ENCODE data around the gene MAPK1. TPM values are rescaled to one million over a fixed set of nuclear protein-coding genes. Genes with fewer than 3 reads are reported as not detected.
"Not testable (repeated sequence)": the region's sequence is repeated elsewhere in the genome, so short reads cannot be mapped to it uniquely, and the experiment has no call there.

MAPK1 gene
- total RNA-seq, 1 donor from 2014 or later: 101 TPM

GRCh38 chr22:21848057-21848456, 19.4 kb downstream of the MAPK1 start:
- H3K9me3 Mint-ChIP-seq; H3K4me3 Mint-ChIP-seq; intact Hi-C loops (cut with micrococcal nuclease); H3K27me3 Mint-ChIP-seq; DNase-seq; H3K27ac Mint-ChIP-seq: not testable (repeated sequence)
- Mint-ChIP-seq H3K36me3 (ENCODE audit: low read depth) (peaks cover 15% of the 10 kb centered on the region), H3K4me1 (peaks cover 14% of the 10 kb centered on the region)

GRCh38 chr22:21845558-21846453, 21.6 kb downstream of the MAPK1 start:
- no peak overlapping the region for H3K27ac Mint-ChIP-seq
- no peak for DNase-seq
- H3K36me3 Mint-ChIP-seq (ENCODE audit: low read depth): peaks cover 4% of the 10 kb centered on the region
- intact Hi-C loops (cut with micrococcal nuclease): no loop called here
- H3K4me1 Mint-ChIP-seq: peaks cover 14% of the 10 kb centered on the region
- no peaks in the 10 kb centered on the region for H3K27me3 Mint-ChIP-seq
- H3K9me3 Mint-ChIP-seq: no peaks in the 10 kb centered on the region
- no peak overlapping the region for H3K4me3 Mint-ChIP-seq

GRCh38 chr22:21842946-21843345, 24.5 kb downstream of the MAPK1 start:
- Mint-ChIP-seq H3K9me3 (no peaks in the 10 kb centered on the region), H3K4me3 (no peak overlapping the region), H3K4me1 (peaks cover 10% of the 10 kb centered on the region), H3K36me3 (ENCODE audit: low read depth) (peaks cover 4% of the 10 kb centered on the region), H3K27me3 (no peaks in the 10 kb centered on the region), H3K27ac (no peak overlapping the region)
- DNase-seq: no peak
- intact Hi-C loops (cut with micrococcal nuclease): no loop called here

GRCh38 chr22:21841422-21841821, 26.0 kb downstream of the MAPK1 start:
- H3K4me3 Mint-ChIP-seq: no peak overlapping the region
- no peak for DNase-seq
- H3K27ac Mint-ChIP-seq: no peak overlapping the region
- H3K9me3 Mint-ChIP-seq: no peaks in the 10 kb centered on the region
- intact Hi-C loops (cut with micrococcal nuclease): no loop called here
- H3K4me1 Mint-ChIP-seq: peaks cover 17% of the 10 kb centered on the region
- H3K36me3 Mint-ChIP-seq (ENCODE audit: low read depth): peaks cover 4% of the 10 kb centered on the region
- no peaks in the 10 kb centered on the region for H3K27me3 Mint-ChIP-seq

GRCh38 chr22:21840236-21840823, 27.1 kb downstream of the MAPK1 start:
- peaks cover 4% of the 10 kb centered on the region for H3K36me3 Mint-ChIP-seq (ENCODE audit: low read depth)
- no peaks in the 10 kb centered on the region for H3K9me3 Mint-ChIP-seq
- no peak for DNase-seq
- peaks cover 17% of the 10 kb centered on the region for H3K4me1 Mint-ChIP-seq
- no peak overlapping the region for H3K4me3 Mint-ChIP-seq
- intact Hi-C loops (cut with micrococcal nuclease): no loop called here
- H3K27ac Mint-ChIP-seq: no peak overlapping the region
- no peaks in the 10 kb centered on the region for H3K27me3 Mint-ChIP-seq

GRCh38 chr22:21839765-21840140, 27.7 kb downstream of the MAPK1 start:
- no peak overlapping the region for H3K27ac Mint-ChIP-seq
- no peaks in the 10 kb centered on the region for H3K9me3 Mint-ChIP-seq
- peaks cover 4% of the 10 kb centered on the region for H3K36me3 Mint-ChIP-seq (ENCODE audit: low read depth)
- peaks cover 17% of the 10 kb centered on the region for H3K4me1 Mint-ChIP-seq
- intact Hi-C loops (cut with micrococcal nuclease): no loop called here
- no peak for DNase-seq
- no peak overlapping the region for H3K4me3 Mint-ChIP-seq
- H3K27me3 Mint-ChIP-seq: no peaks in the 10 kb centered on the region

GRCh38 chr22:21839104-21839764, 28.2 kb downstream of the MAPK1 start:
- H3K36me3 Mint-ChIP-seq (ENCODE audit: low read depth); H3K4me3 Mint-ChIP-seq; DNase-seq; intact Hi-C loops (cut with micrococcal nuclease); H3K9me3 Mint-ChIP-seq; H3K27ac Mint-ChIP-seq; H3K27me3 Mint-ChIP-seq: not testable (repeated sequence)
- H3K4me1 Mint-ChIP-seq: peaks cover 17% of the 10 kb centered on the region

- Mint-ChIP-seq H3K4me3 (no peak overlapping the region), H3K27ac (peak overlapping the region; percentile 6), H3K9me3 (no peaks in the 10 kb centered on the region), H3K36me3 (ENCODE audit: low read depth) (peaks cover 2% of the 10 kb centered on the region), H3K27me3 (no peaks in the 10 kb centered on the region), H3K4me1 (peaks cover 22% of the 10 kb centered on the region)
- DNase-seq: no peak
- intact Hi-C loops (cut with micrococcal nuclease): no loop called here
Observed at GRCh38 chr22:21837248-21837979, 30.0 kb downstream of the MAPK1 start.

GRCh38 chr22:21836486-21836885, 31.0 kb downstream of the MAPK1 start:
- peaks cover 22% of the 10 kb centered on the region for H3K4me1 Mint-ChIP-seq
- H3K27ac Mint-ChIP-seq; H3K27me3 Mint-ChIP-seq; H3K9me3 Mint-ChIP-seq; DNase-seq; intact Hi-C loops (cut with micrococcal nuclease); H3K36me3 Mint-ChIP-seq (ENCODE audit: low read depth); H3K4me3 Mint-ChIP-seq: not testable (repeated sequence)

GRCh38 chr22:21835378-21835777, 32.1 kb downstream of the MAPK1 start:
- H3K27ac Mint-ChIP-seq: no peak overlapping the region
- H3K9me3 Mint-ChIP-seq: no peaks in the 10 kb centered on the region
- peaks cover 22% of the 10 kb centered on the region for H3K4me1 Mint-ChIP-seq
- peaks cover 4% of the 10 kb centered on the region for H3K36me3 Mint-ChIP-seq (ENCODE audit: low read depth)
- H3K4me3 Mint-ChIP-seq: no peak overlapping the region
- no peak for DNase-seq
- no peaks in the 10 kb centered on the region for H3K27me3 Mint-ChIP-seq
- intact Hi-C loops (cut with micrococcal nuclease): no loop called here

GRCh38 chr22:21834869-21835268, 32.6 kb downstream of the MAPK1 start:
- Mint-ChIP-seq H3K9me3 (no peaks in the 10 kb centered on the region), H3K4me1 (peaks cover 22% of the 10 kb centered on the region), H3K27ac (no peak overlapping the region), H3K4me3 (no peak overlapping the region), H3K36me3 (ENCODE audit: low read depth) (peaks cover 4% of the 10 kb centered on the region), H3K27me3 (no peaks in the 10 kb centered on the region)
- intact Hi-C loops (cut with micrococcal nuclease): no loop called here
- no peak for DNase-seq

GRCh38 chr22:21832291-21833290, 34.9 kb downstream of the MAPK1 start:
- Mint-ChIP-seq H3K4me3 (no peak overlapping the region), H3K4me1 (peaks cover 28% of the 10 kb centered on the region)
- intact Hi-C loops (cut with micrococcal nuclease): no loop called here

GRCh38 chr22:21829523-21829922, 37.9 kb downstream of the MAPK1 start:
- Mint-ChIP-seq H3K4me3 (no peak overlapping the region), H3K9me3 (no peaks in the 10 kb centered on the region), H3K27me3 (no peaks in the 10 kb centered on the region), H3K27ac (no peak overlapping the region), H3K36me3 (ENCODE audit: low read depth) (peaks cover 2% of the 10 kb centered on the region), H3K4me1 (peaks cover 25% of the 10 kb centered on the region)
- no peak for DNase-seq
- intact Hi-C loops (cut with micrococcal nuclease): no loop called here

More at GRCh38 chr22:21832291-21833290, 34.9 kb downstream of the MAPK1 start:
- H3K36me3 Mint-ChIP-seq (ENCODE audit: low read depth): peaks cover 2% of the 10 kb centered on the region
- H3K27me3 Mint-ChIP-seq: no peaks in the 10 kb centered on the region
- DNase-seq: no peak
- H3K9me3 Mint-ChIP-seq: no peaks in the 10 kb centered on the region
- H3K27ac Mint-ChIP-seq: no peak overlapping the region

Measured in activated CD4-positive, alpha-beta T cell treated with anti-CD3 and anti-CD28 coated beads, Interleukin-2, amount 10 ng/mL, durations not matched to agents 24 days and 14 days (primary cell).